HG02938 (cell line): Measurements from ENCODE around the gene HSFX3.
"Not testable (repeated sequence)": the region's sequence is repeated elsewhere in the genome, so short reads cannot be mapped to it uniquely, and the experiment has no call there.

Experiments
- ATAC-seq: cut with Tn5 transposase; IDR thresholded peaks from one replicate; pipeline ENCODE4 v1.9.1; 2021; ENCODE audit warnings: mild to moderate bottlenecking, moderate library complexity; ENCODE audit not compliant: unreplicated experiment

HSFX3 gene

DNA sequence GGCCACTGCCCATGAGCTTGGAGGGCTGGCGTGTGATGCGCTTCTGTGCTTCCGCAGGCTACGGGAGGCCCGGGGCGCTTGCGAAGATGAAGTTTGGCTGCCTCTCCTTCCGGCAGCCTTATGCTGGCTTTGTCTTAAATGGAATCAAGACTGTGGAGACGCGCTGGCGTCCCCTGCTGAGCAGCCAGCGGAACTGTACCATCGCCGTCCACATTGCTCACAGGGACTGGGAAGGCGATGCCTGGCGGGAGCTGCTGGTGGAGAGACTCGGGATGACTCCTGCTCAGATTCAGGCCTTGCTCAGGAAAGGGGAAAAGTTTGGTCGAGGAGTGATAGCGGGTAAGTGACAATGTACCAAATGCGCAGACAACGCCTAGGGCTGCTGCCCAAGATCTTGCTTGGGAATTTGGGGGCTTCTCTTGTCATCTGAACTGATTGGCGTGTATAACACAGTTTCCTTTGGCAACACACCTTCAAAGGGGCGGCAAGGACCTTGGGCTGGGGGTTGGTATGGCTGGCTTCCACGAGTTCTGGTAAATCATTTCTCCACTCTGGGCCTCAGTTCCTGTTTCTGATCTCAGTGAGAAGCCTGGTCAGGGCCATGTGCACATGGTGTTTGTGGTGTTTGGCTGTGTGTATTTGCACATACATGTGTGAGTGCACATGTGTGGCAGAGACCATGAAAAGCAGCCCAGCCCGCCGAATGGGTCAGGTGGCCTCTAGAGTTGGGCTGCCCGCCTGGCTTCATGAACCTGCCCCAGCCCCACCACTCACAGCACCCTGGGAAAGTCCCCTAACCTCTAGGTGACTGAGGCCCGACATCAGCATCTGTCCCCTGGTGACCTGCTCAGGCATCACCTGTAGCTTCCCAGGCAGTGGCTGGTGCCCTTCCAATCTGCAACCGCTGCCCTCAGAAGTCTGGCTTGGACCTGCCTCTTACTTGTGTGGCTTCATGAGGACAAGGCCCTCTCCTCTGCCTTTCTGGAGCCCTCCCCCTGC lies 3.9 kb downstream of the HSFX3 start:
- ATAC-seq = peak; percentile 65

DNA sequence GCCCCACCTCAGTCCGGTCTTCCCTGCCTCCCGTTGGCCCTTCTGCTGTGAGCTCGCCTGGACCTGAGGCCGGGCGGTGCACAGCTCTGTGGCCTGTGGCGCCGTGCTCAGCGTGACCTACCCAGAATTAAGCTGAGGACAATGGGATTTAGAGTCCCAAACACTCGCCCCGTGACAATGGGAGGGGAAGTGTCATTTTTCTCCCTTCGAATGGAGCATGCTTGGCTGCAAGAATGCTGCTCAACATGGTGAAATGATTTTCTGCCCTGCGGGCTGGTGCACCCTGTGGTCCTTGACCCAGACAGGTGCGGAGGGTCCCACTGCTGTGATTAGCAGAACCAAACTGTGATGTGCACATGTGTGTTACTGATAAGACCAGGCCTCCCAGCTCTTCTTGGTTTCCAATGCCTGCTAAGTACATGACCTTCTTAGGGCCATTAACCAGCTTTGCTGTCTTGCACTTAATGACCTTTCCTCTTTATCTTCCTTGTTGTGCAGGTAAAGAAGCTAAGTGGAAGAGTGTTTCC lies 8.1 kb downstream of the HSFX3 start:
- no peak for ATAC-seq

GRCh38 chrX:149540621-149541520 lies 8.9 kb downstream of the HSFX3 start, which contains the start of gene EOLA1:
TSS of gene EOLA1 (plus strand) at chrX:149541012. CDS start at chrX:149545631, 4,619 bp downstream.
- peak; percentile 73 for ATAC-seq

- ATAC-seq = peak; percentile 1
These were observed 9.5 kb downstream of the HSFX3 start for GRCh38 chrX:149540131-149540620.

DNA sequence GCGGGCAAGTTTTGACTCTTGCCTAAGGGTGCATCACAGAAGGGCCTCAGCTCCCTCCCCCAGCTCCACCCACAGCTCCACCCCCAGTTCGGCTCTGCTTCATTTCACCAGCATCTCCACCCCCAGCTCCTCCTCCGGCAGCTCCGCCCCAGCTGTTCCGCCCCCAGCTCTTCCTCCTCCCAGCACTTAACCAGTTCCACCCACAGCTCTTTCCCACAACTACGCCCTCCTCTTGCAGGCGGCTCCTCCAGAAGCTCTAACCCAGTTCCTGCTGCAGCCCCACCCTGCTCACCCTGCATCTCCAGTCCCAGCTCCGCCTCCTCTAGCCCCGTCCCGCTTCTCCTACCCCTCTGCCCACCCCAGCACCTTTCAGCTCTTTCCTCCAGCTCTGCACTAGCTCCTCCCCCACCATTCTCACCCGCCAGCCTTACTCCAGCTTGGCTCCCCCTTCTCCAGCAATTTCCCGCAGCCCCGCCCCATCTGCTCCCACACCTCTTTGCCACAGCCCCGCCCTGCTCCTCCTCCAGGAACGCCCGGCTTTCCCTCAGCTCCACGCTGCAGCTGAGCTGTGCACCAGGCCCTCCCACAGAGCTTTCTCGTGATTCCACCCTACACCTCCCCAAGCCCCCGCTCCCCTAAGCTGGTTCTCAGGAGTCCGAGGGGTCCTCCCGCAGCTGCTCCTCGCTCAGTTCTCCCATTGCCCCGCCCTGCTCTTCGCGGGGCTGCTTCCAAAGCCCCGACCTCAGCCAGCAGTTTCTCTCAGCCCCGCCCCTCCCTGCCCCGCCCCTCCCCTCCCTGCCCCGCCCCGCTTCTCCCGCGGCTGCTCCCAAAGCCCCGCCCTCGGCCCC lies 10.2 kb downstream of the HSFX3 start:
- ATAC-seq = peak; percentile 44

DNA sequence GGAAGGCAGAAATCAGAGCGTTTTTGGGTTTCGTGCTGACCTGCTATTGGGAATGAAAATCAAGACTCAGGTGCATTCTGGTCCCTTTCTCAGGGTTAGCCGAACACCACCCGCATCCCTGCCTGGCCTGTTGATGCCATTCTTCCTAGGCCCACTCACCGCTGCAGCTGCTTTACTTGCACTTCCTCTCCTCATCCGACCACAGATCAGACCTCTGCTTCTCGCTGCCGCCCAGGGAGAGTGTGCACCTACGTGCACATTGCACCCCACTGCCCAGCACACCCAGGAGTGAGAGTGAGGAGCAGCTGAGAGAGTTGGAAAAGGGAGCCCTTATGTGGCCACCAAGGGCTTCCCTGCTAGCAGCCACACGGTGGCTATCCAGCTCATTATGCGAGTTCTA lies 12.2 kb downstream of the HSFX3 start:
- ATAC-seq = not testable (repeated sequence)

DNA sequence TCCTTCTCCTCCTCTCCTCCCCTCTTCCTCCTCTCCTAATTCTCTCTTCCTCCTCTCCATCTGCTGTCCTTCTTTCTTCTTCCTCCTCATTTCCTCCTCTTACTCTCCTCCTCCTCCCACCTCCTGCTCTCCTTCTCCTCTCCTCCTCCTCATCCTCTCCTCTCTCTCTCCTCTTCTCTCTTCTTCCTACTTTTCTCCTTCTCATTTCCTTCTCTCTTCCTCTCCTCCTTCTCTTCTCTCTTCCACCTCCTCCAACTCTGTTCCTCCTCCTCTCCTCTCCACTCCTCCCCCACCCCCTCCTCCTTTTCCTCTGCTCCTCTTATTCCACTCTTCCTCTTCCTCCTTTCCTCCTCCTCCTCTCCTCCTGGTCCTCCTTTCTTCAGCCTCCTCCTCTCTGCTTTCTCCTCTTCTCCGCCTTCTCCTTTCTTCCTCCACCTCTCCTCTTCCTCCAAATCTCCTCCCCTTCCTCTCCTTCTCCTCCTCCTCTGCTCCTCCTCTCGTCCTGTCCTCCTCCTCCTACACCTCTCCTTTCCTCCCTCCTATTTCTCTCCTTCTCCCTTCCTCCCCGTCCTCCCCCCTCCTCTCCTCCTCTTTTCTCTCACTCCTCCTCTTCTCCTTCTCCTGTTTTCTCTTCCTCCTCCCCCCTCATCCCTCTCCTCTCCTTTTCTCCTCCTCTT lies 14.7 kb downstream of the HSFX3 start:
- ATAC-seq = not testable (repeated sequence)

DNA sequence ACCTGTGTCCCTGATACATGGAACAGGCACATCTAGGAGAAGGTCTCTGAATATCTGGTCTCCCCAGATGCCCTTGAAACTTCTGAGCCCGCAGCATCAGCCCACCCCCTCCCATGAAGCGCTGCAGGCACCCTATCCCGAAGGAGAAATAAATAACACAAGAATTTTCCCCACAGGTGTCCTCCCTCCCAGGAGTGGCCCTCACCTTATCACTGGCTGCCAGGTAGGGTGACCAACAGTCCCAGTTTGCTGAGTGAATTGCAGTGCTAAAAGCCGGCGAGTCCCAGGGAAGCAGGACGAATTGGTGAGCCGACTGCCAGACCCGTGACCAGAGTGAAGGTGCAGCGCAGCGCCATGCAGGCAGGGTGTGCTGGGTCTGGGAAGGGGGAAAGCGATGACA lies 15.7 kb downstream of the HSFX3 start:
- ATAC-seq = not testable (repeated sequence)

- ATAC-seq = not testable (repeated sequence)
These were observed 16.9 kb downstream of the HSFX3 start for GRCh38 chrX:149532868-149533267.

DNA sequence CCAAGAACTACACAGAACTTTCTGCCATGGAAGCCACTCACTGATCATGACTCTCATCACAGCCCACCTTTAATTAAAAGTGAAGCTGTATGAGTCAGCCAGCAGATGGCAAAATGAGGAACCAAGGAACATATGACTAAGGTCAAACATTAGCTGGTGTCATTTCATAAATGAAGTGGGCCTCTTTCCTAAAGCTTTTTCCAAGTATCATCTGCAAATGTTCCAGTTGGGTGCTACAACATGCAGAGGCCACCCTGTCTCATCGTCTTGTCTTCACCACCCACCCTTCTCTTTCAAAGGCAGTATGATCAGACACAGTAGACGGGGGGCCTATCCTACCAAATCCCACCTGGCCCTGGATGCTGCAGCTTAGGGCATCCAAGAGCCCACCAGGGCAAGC lies 18.1 kb downstream of the HSFX3 start:
- peak; percentile 66 for ATAC-seq

DNA sequence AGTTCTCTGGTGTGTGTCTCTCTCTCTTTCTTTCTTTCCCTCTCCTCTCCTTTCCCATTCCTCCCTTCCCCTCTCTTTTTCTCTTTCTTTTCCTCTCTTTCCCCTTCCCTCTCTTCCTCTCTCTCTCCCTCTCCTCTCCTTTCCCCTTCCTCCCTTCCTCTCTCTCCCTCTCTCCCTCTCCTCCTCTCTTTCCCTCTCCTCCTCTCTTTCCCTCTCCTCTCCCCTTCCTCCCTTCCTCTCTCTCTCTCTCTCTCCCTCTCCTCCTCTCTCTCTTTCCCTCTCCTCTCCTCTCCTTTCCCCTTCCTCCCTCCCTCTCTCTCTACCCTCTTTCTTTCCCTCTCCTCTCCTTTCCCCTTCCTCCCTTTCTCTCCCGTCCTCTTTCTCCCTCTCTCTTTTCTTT lies 21.3 kb downstream of the HSFX3 start:
- ATAC-seq = no peak

DNA sequence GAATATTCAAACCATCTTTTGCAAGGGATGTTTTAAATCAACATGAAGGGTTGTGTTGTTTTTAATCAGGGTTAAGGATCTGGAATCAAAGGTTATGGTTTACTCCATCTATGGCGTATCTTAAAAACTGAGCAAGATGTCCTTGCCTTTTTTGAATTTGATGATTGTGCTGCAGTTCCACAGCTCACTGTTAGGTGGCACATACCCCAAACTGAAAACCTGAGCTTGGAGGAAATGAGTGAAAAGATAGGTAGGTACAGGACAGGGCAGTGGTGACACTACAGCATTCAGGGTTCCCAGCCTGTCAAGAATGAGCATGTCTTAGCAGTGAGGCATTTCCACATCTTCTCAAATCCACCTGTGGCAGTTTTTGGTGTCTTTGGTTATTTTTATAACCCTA lies 22.0 kb downstream of the HSFX3 start:
- ATAC-seq = no peak

DNA sequence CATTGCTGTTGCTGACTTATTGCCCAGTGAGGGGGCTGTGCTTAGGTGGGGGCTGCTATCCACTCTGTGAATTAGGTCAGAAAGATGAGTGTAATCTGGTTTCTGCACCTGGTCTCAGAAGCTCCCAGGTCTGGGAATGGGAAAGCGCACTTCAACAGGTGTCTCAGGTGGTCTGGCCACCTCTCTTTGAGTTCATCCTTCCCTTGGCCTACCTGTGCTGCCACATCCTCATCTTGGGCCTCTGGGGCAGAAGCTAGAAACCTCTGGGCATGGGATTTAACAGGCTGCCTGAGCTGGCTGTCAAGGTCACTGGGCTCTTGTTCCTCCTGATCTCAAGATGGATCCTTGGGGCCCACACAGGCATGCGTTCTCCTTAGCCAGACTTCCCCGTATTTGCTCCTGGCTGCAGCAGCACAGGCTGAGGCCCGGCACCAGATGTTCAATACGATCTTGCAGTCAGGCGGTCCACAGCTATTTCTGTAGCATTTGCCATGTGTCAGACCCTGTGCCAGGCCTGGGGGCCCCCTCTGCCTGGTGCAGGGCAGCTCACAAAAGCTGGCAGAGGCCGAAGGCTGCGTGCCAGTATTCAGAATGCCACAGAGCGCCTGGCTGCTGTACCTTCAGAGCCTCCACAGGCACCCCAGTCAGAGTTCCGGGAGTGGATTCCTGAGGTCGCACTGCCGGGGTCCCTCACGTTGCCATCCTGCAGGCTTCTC lies 23.2 kb downstream of the HSFX3 start:
- not testable (repeated sequence) for ATAC-seq

DNA sequence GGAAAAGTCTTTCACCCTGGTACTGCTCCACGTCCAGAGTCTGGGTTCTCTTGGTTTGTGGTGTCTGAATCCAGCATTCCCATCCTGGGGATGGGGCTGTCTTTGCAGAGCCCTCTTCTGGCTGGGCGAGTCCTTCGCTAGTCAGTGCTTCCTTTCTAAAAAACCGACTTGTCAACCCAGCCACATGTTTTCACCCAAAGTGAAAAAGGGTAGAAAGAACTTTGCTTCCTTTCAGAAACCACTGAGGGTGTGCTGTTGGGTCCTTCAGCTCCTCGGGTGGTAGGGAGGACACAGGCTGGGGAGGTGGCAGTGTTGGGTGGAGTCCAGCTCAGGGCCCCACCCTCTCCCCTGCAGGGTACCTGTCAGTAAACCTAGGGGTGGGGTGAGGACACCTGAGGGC lies 23.8 kb downstream of the HSFX3 start:
- peak; percentile 33 for ATAC-seq

DNA sequence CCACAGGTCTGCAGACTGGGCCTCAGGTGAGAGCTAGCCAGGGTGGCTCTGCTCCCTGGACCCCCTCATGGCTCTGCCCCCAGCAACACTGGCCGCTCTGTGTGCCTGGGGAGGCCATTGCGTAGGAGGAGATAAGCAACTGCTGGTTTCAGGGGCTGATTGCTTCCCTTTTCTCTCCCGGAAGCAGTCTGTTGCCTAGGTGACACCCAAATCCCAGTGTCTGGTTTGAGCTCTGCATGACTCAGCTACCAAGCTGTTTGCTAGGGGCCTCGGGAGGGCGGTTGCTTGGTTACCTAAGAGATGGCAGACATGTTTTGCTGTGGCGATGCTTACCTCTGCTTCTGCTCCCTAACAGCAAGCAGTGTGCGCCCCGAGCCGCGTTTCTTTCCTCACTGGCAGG lies 24.3 kb downstream of the HSFX3 start:
- peak; percentile 98 for ATAC-seq

GRCh38 chrX:149522916-149523315 lies 26.8 kb downstream of the HSFX3 start:
- ATAC-seq = no peak

- no peak for ATAC-seq
These were observed 28.3 kb downstream of the HSFX3 start for GRCh38 chrX:149521438-149521837.

- ATAC-seq = not testable (repeated sequence)
These were observed 29.0 kb downstream of the HSFX3 start for GRCh38 chrX:149520636-149521277.
